Brain microvascular endothelial cell (primary cell): ENCODE data around the gene MYO16.

ENCODE experiments used
- DNase-seq: peaks from one replicate; pipeline ENCODE4 v3.0.0-alpha.2; 2020
- H3K27ac ChIP-seq: fragments of 250-450 bp; sonication (Bioruptor Pico); 2 replicates; pipeline ENCODE4 v1.5.1; 2020; ENCODE audit warnings: mild to moderate bottlenecking, moderate library complexity
- H3K27me3 ChIP-seq: fragments of 250-450 bp; sonication (Bioruptor Pico); replicated peaks from 2 replicates; pipeline ENCODE4 v1.5.1; 2020; ENCODE audit warnings: mild to moderate bottlenecking
- H3K36me3 ChIP-seq: fragments of 250-450 bp; sonication (Bioruptor Pico); replicated peaks from 2 replicates; pipeline ENCODE4 v1.5.1; 2020; ENCODE audit warnings: mild to moderate bottlenecking
- H3K4me3 ChIP-seq: 2 replicates; pipeline ENCODE4 v1.5.1; 2011; ENCODE audit warnings: low read depth, mild to moderate bottlenecking, control low read depth, low read length, moderate library complexity
- in situ Hi-C: cut with HindIII; loops from 2 replicates; pipeline ENCODE4 v1.10.0; 2017; ENCODE audit warnings: low sequenced_read_pairs, low pct_ligation_motif_present
- TF ChIP-seq, protein P1 (sequence below): IDR thresholded peaks from 2 replicates; pipeline ENCODE4 v1.5.1; 2011; ENCODE audit warnings: low read depth, mild to moderate bottlenecking, moderate library complexity, low read length, control low read depth, inconsistent platforms; ENCODE audit errors: missing control alignments

Gene MYO16

DNA sequence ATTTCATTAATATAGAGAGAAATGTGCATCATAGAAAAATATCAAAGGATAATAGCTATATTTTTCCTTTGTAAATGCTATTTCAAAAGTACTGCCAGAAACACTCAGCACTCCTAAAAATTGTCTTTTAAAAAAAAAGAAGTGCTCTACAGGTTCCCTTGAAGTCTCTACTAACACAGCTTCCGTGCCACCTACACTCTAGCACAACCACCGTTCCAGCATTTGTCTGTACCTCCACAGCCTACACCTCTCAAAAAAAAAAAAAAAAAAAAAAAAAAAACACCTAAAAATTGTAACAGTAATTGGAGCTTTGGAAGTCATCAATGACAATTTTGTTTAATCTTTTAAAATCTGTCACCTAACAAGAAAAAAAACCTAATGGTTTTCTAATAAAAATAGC is 485.6 kb downstream of the MYO16 start:
- no peak for DNase-seq
- TF ChIP-seq, protein P1, sequence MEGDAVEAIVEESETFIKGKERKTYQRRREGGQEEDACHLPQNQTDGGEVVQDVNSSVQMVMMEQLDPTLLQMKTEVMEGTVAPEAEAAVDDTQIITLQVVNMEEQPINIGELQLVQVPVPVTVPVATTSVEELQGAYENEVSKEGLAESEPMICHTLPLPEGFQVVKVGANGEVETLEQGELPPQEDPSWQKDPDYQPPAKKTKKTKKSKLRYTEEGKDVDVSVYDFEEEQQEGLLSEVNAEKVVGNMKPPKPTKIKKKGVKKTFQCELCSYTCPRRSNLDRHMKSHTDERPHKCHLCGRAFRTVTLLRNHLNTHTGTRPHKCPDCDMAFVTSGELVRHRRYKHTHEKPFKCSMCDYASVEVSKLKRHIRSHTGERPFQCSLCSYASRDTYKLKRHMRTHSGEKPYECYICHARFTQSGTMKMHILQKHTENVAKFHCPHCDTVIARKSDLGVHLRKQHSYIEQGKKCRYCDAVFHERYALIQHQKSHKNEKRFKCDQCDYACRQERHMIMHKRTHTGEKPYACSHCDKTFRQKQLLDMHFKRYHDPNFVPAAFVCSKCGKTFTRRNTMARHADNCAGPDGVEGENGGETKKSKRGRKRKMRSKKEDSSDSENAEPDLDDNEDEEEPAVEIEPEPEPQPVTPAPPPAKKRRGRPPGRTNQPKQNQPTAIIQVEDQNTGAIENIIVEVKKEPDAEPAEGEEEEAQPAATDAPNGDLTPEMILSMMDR: no peak
- H3K36me3 ChIP-seq: no peaks in the 10 kb centered on the region
- in situ Hi-C loops: no loop called here
- H3K27ac ChIP-seq: no peak overlapping the region
- no peak overlapping the region for H3K4me3 ChIP-seq
- no peaks in the 10 kb centered on the region for H3K27me3 ChIP-seq

DNA sequence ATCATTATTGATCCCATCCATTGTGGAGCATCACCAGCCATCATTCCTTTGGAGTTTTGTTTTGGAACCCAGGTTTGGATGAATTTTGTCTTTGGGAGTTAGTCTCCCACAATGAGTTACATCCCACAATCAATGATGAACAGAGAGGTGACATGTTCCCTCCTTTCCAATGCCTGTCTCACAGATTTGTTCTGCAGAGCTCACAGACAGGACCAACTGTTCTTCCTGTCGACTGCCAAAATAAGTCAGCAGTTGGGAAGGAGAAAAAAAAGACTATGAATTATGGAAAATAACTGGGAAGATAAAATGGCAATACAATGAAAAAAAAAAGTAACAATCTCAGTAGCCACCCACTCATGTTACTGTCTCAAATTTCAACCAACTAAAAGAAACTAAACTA is 489.1 kb downstream of the MYO16 start:
- Histone ChIP-seq H3K36me3 (no peaks in the 10 kb centered on the region), H3K27me3 (no peaks in the 10 kb centered on the region), H3K4me3 (no peak overlapping the region), H3K27ac (no peak overlapping the region)
- in situ Hi-C loops: no loop called here
- DNase-seq: no peak
- TF ChIP-seq, protein P1: no peak

DNA sequence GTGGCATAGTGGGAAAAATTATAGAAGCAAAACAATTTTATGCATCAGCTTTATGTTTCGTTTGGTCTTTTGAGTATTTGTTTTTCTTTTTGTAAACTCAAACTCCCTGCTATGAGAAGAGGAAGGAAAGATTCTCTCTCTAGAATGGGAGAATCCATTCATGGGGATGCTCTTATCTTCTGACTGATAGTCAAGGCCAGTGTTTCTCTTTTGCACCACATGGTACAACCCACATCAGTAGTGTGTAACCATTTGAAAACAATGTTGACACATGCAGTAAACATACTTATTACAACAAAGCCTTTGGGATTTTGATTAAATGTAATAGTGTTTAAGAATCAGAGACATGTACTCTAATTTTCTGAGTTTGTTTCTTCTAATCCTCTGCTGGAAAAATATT is 490.5 kb downstream of the MYO16 start:
- in situ Hi-C loops: no loop called here

DNA sequence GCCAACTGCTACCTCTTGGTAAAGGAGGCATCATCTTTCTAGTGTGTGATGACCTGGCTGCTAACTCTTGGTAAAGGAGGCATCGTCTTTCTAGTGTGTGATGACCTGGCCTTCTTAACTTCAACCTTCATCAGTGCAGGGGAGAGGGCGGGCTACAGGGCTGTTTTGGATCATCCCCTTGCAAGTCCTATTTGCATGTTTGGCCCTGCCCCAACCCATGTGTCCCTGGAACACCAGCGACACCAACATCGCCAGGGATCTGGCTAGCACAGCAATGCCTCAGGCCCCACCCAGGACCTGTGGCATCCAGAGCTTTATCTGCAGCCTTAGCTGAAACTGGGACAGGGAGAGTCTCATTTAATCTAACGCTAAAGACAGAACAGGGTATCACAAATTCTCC is 492.4 kb downstream of the MYO16 start:
- Histone ChIP-seq H3K4me3 (no peak overlapping the region), H3K27me3 (no peaks in the 10 kb centered on the region), H3K27ac (no peak overlapping the region), H3K36me3 (no peaks in the 10 kb centered on the region)
- no peak for DNase-seq
- in situ Hi-C loops: no loop called here
- TF ChIP-seq, protein P1: no peak

More for the DNA sequence above, 490.5 kb downstream of the MYO16 start:
- no peaks in the 10 kb centered on the region for H3K36me3 ChIP-seq
- DNase-seq: no peak
- no peaks in the 10 kb centered on the region for H3K27me3 ChIP-seq
- no peak overlapping the region for H3K4me3 ChIP-seq
- H3K27ac ChIP-seq: no peak overlapping the region
- TF ChIP-seq, protein P1: no peak

DNA sequence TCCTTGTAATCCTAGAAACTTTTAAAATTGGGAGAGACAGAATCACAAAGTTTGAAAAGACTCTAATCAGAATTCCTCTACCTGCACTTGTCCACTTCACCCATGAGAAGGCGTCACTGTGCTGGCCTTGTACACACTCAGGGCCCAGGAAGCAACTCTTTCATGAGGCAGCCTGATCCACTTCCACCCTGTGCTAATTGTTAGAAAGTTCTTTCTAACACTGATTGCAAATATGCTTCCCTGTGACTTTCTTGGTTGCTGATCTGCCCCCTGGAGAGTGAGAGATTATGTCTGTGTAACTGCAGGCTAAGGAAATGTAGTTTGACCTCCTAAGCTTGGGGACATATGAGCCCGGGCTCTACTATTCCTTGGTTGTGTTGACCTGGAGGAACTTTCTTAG is 494.6 kb downstream of the MYO16 start:
- in situ Hi-C loops: no loop called here
- H3K27ac ChIP-seq: no peak overlapping the region
- H3K36me3 ChIP-seq: no peaks in the 10 kb centered on the region
- no peak overlapping the region for H3K4me3 ChIP-seq
- DNase-seq: no peak
- no peaks in the 10 kb centered on the region for H3K27me3 ChIP-seq
- TF ChIP-seq, protein P1: no peak

DNA sequence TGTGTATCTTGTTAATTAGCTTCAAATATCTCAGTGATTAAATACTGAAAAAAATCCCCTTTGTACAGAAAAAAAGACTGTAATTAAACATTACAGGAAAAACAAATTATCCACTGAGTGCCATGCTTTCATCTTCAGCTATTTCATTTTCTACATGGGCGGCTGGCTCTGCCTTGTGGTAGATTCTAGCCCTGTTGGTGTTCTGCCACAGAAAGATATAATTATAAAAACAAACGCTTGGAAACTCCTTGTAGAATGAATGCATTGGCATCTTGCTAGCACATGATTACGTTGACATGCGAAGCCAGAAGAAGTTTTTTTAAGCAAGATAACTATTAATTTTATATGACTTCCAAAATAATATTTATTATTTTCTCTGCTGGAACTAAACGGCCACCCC is 496.8 kb downstream of the MYO16 start:
- DNase-seq: no peak
- H3K36me3 ChIP-seq: no peaks in the 10 kb centered on the region
- TF ChIP-seq, protein P1: no peak
- H3K27me3 ChIP-seq: no peaks in the 10 kb centered on the region
- H3K4me3 ChIP-seq: no peak overlapping the region
- in situ Hi-C loops: no loop called here
- no peak overlapping the region for H3K27ac ChIP-seq
